HCT116 (cell line): ENCODE measurements around the gene CTNNA1. TPM values are rescaled to one million over a fixed set of nuclear protein-coding genes. Genes with fewer than 3 reads are reported as not detected.

Experiments
- ATAC-seq: fragments of 200-7000 bp; cut with Tn5 transposase; 2 replicates; pipeline ENCODE4 v1.9.1; 2020; ENCODE audit warnings: mild to moderate bottlenecking, moderate library complexity
- BruUV-seq: library from RNA; stranded (reverse); fragments of 400-500 nt; replicated peaks from 2 replicates; lab custom pipeline; 2021; lab: Mats Ljungman, UMichigan
- CTCF ChIA-PET: fragments of 300-600 bp; sonication (Branson Sonifier 250); formaldehyde crosslinking; loops from one replicate; lab custom pipeline; 2021; ENCODE audit warnings: antibody characterized with exemption; lab: Charles Lee
- POLR2A ChIA-PET: fragments of 300-600, 350-600 bp; sonication (Branson Sonifier 250); formaldehyde crosslinking; loops from one replicate; lab custom pipeline; 2021; ENCODE audit warnings: antibody characterized with exemption; lab: Charles Lee
- RAD21 ChIA-PET, 2 experiments: fragments of 300-600 bp; sonication (Branson Sonifier 250); formaldehyde crosslinking; loops; one replicate each; lab custom pipeline; 2023; ENCODE audit warnings: low total read pairs in 2 of 2; ENCODE audit not compliant: uncharacterized antibody in 2 of 2, unreplicated experiment in 2 of 2, low non-redundant PET in 1 of 2; lab: Charles Lee
- DNase-seq: peaks from one replicate; pipeline ENCODE4 v3.0.0-alpha.2; 2010; ENCODE audit warnings: low read depth, low spot score
- H2AFZ ChIP-seq: fragments of 200-600 bp; shearing (Covaris generic), sonication (generic); 2 replicates; pipeline ENCODE4 v1.6.1; 2017; ENCODE audit warnings: low read depth, mixed run types, mixed read lengths, antibody characterized with exemption, low read length; ENCODE audit not compliant: poor library complexity, severe bottlenecking
- H3K27ac ChIP-seq: 2 replicates; pipeline ENCODE4 v1.5.1; 2012; ENCODE audit warnings: low read depth, low read length
- H3K27me3 ChIP-seq: fragments of 200-600 bp; sonication (generic); 2 replicates; pipeline ENCODE4 v1.6.1; 2016; ENCODE audit warnings: mixed run types, low read length, mixed read lengths; ENCODE audit not compliant: insufficient read depth
- H3K36me3 ChIP-seq, 2 experiments: fragments of 200-500 bp in 1 of 2; fragments of 200-600 bp in 1 of 2; sonication (Bioruptor generic) in 1 of 2; sonication (generic) in 1 of 2; 2 replicates each; pipeline versions ENCODE4 v1.5.1 to v1.6.1; 2014 to 2016; ENCODE audit warnings: low read length in 2 of 2, inconsistent platforms in 1 of 2, mixed read lengths in 1 of 2, mixed run types in 1 of 2; ENCODE audit not compliant: insufficient read depth in 2 of 2, control insufficient read depth in 1 of 2
- H3K4me1 ChIP-seq, 2 experiments: fragments of 200-600 bp in 1 of 2; sonication (generic) in 1 of 2; 2 replicates each; pipeline versions ENCODE4 v1.5.1 to v1.6.1; 2012 to 2017; ENCODE audit warnings: low read length in 2 of 2, inconsistent platforms in 1 of 2, mild to moderate bottlenecking in 1 of 2, mixed read lengths in 1 of 2, mixed run types in 1 of 2, moderate library complexity in 1 of 2; ENCODE audit not compliant: insufficient read depth in 2 of 2, control insufficient read depth in 1 of 2
- H3K4me2 ChIP-seq: fragments of 200-600 bp; sonication (generic); 2 replicates; pipeline ENCODE4 v1.6.1; 2017; ENCODE audit warnings: mixed run types, low read length, mixed read lengths
- H3K4me3 ChIP-seq, 2 experiments: fragments of 200-600 bp in 1 of 2; sonication (generic) in 1 of 2; replicated peaks in 1 of 2; 2 replicates each; pipeline ENCODE4 v1.5.1; 2011 to 2016; ENCODE audit warnings: low read length in 2 of 2, control low read depth in 1 of 2, low read depth in 1 of 2, mild to moderate bottlenecking in 1 of 2, mixed read lengths in 1 of 2, mixed run types in 1 of 2
- H3K79me2 ChIP-seq: fragments of 200-600 bp; sonication (generic); 2 replicates; pipeline ENCODE4 v1.6.1; 2017; ENCODE audit warnings: mild to moderate bottlenecking, mixed run types, low read length, moderate library complexity, mixed read lengths; ENCODE audit not compliant: insufficient read depth
- H3K9ac ChIP-seq: fragments of 200-600 bp; sonication (generic); 2 replicates; pipeline ENCODE4 v1.6.1; 2016; ENCODE audit warnings: low read length, mixed read lengths
- H3K9me2 ChIP-seq: fragments of 200-600 bp; sonication (generic), shearing (Covaris generic); 2 replicates; pipeline ENCODE4 v1.6.1; 2017; ENCODE audit warnings: mixed run types, mild to moderate bottlenecking, moderate library complexity; ENCODE audit not compliant: insufficient read depth
- H3K9me3 ChIP-seq, 2 experiments: fragments of 200-500 bp in 1 of 2; fragments of 200-600 bp in 1 of 2; sonication (Bioruptor generic) in 1 of 2; sonication (generic) in 1 of 2; 2 replicates each; pipeline ENCODE4 v1.6.1; 2014 to 2017; ENCODE audit warnings: low read length in 2 of 2, mixed read lengths in 2 of 2, inconsistent platforms in 1 of 2, low read depth in 1 of 2, mild to moderate bottlenecking in 1 of 2, mixed run types in 1 of 2, moderate library complexity in 1 of 2; ENCODE audit not compliant: control insufficient read depth in 1 of 2, insufficient read depth in 1 of 2
- H4K20me1 ChIP-seq: fragments of 200-600 bp; sonication (generic), shearing (Covaris generic); 2 replicates; pipeline ENCODE4 v1.6.1; 2017; ENCODE audit warnings: mixed run types, mild to moderate bottlenecking, moderate library complexity; ENCODE audit not compliant: insufficient read depth
- ATF3 ChIP-seq: IDR thresholded peaks from 2 replicates; pipeline ENCODE4 v1.6.1; 2012
- CBX3 ChIP-seq: IDR thresholded peaks from 2 replicates; pipeline ENCODE4 v1.6.1; 2012; ENCODE audit warnings: low read depth
- CEBPB ChIP-seq: IDR thresholded peaks from 2 replicates; pipeline ENCODE4 v1.6.1; 2012; ENCODE audit warnings: low read depth
- EGR1 ChIP-seq: IDR thresholded peaks from 2 replicates; pipeline ENCODE4 v1.6.1; 2012; ENCODE audit warnings: low read depth
- ELF1 ChIP-seq: IDR thresholded peaks from 2 replicates; pipeline ENCODE4 v1.6.1; 2012; ENCODE audit warnings: low read depth, borderline replicate concordance
- EZH2phosphoT487 ChIP-seq: fragments of 200-600 bp; IDR thresholded peaks from 2 replicates; pipeline ENCODE4 v1.6.1; 2018; ENCODE audit warnings: antibody characterized with exemption, borderline replicate concordance
- POLR2AphosphoS5 ChIP-seq: IDR thresholded peaks from 2 replicates; pipeline ENCODE4 v1.6.1; 2011; ENCODE audit warnings: mild to moderate bottlenecking, low read depth, low read length, moderate library complexity
- RAD21 ChIP-seq: IDR thresholded peaks from 2 replicates; pipeline ENCODE4 v1.6.1; 2012; ENCODE audit warnings: low read depth, mild to moderate bottlenecking
- SIN3A ChIP-seq: IDR thresholded peaks from 2 replicates; pipeline ENCODE4 v1.6.1; 2012; ENCODE audit warnings: low read depth
- SRF ChIP-seq: IDR thresholded peaks from 2 replicates; pipeline ENCODE4 v1.6.1; 2012; ENCODE audit warnings: low read depth
- TCF7L2 ChIP-seq: IDR thresholded peaks from 2 replicates; pipeline ENCODE4 v1.7.0; 2011; ENCODE audit warnings: borderline replicate concordance, inconsistent platforms; ENCODE audit not compliant: insufficient read depth, insufficient read length; ENCODE audit errors: extremely low read depth
- YY1 ChIP-seq: IDR thresholded peaks from 2 replicates; pipeline ENCODE4 v1.6.1; 2011; ENCODE audit warnings: low read length, low read depth, moderate library complexity, mild to moderate bottlenecking; ENCODE audit not compliant: insufficient replicate concordance; ENCODE audit errors: extremely low read depth
- ZFX ChIP-seq: fragments of 450-650 bp; IDR thresholded peaks from 2 replicates; pipeline ENCODE4 v1.6.1; 2017
- ZNF274 ChIP-seq: fragments of 200-500 bp; sonication (Bioruptor generic); IDR thresholded peaks from 2 replicates; pipeline ENCODE4 v1.6.1; 2014; ENCODE audit warnings: mild to moderate bottlenecking, low read depth, low read length, inconsistent platforms
- intact Hi-C: fragments of 100-400 bp; cut with micrococcal nuclease; formaldehyde crosslinking; loops from 2 replicates; pipeline ENCODE4 v1.10.0; 2022
- total RNA-seq: library from RNA; stranded (reverse); gene quantifications from one replicate; pipeline ENCODE4 v1.2.1, GENCODE V29; 2021; ENCODE audit not compliant: unreplicated experiment
- TF ChIP-seq, protein P1 (sequence below), 3 experiments: fragments of 200-600 bp in 1 of 3; sonication (generic) in 1 of 3; IDR thresholded peaks in 2 of 3; conservative IDR thresholded peaks in 1 of 3; 2 replicates each; pipeline ENCODE4 v1.5.1; 2012 to 2017; ENCODE audit warnings: low read depth in 2 of 3, low read length in 2 of 3, antibody characterized with exemption in 1 of 3, borderline replicate concordance in 1 of 3, control low read depth in 1 of 3, mild to moderate bottlenecking in 1 of 3, mixed read lengths in 1 of 3, mixed run types in 1 of 3, moderate library complexity in 1 of 3; ENCODE audit not compliant: insufficient read depth in 1 of 3
- TF ChIP-seq, protein P2 (sequence below): IDR thresholded peaks from 2 replicates; pipeline ENCODE4 v1.6.1; 2012
- TF ChIP-seq, protein P3 (sequence below): IDR thresholded peaks from 2 replicates; pipeline ENCODE4 v1.6.1; 2012; ENCODE audit warnings: low read depth

Gene CTNNA1
- total RNA-seq, 1 experiment from 2014 or later = 313 TPM

- no peak for TF ChIP-seq ZNF274
Measured at GRCh38 chr5:138719811-138720210, 33.4 kb upstream of the CTNNA1 start (continued).

GRCh38 chr5:138720840-138721239 is 32.4 kb upstream of the CTNNA1 start:
- Histone ChIP-seq H3K9me3 (no peaks in the 10 kb centered on the region), H3K9me2 (no peaks in the 10 kb centered on the region), H3K4me1 (peaks cover 22 to 30% of the 10 kb centered on the region in 2 experiments), H3K36me3 (no peaks in the 10 kb centered on the region), H3K27ac (no peak overlapping the region), H2AFZ (no peak overlapping the region), H3K9ac (no peak overlapping the region), H3K27me3 (no peaks in the 10 kb centered on the region), H3K4me2 (no peak overlapping the region), H3K4me3 (no peak overlapping the region), H3K79me2 (no peaks in the 10 kb centered on the region), H4K20me1 (no peaks in the 10 kb centered on the region)
- DNase-seq (no peak), ATAC-seq (no peak)
- CTCF ChIA-PET = no interaction called here
- no peak for TF ChIP-seq ZFX
- no peak for TF ChIP-seq ELF1
- TF ChIP-seq EZH2phosphoT487 = no peak
- TF ChIP-seq, protein P1, sequence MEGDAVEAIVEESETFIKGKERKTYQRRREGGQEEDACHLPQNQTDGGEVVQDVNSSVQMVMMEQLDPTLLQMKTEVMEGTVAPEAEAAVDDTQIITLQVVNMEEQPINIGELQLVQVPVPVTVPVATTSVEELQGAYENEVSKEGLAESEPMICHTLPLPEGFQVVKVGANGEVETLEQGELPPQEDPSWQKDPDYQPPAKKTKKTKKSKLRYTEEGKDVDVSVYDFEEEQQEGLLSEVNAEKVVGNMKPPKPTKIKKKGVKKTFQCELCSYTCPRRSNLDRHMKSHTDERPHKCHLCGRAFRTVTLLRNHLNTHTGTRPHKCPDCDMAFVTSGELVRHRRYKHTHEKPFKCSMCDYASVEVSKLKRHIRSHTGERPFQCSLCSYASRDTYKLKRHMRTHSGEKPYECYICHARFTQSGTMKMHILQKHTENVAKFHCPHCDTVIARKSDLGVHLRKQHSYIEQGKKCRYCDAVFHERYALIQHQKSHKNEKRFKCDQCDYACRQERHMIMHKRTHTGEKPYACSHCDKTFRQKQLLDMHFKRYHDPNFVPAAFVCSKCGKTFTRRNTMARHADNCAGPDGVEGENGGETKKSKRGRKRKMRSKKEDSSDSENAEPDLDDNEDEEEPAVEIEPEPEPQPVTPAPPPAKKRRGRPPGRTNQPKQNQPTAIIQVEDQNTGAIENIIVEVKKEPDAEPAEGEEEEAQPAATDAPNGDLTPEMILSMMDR (IDR thresholded peaks at IDR 0.05 in 2 of 3, conservative IDR thresholded peaks at IDR 0.05 in 1 of 3; ENCODE audit: borderline replicate concordance in 1 of 3, insufficient read depth in 1 of 3, low read depth in 2 of 3, low read length in 2 of 3) = no peak
- TF ChIP-seq, protein P2, sequence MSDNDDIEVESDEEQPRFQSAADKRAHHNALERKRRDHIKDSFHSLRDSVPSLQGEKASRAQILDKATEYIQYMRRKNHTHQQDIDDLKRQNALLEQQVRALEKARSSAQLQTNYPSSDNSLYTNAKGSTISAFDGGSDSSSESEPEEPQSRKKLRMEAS = no peak
- no peak for TF ChIP-seq EGR1
- no peak for TF ChIP-seq ZNF274
- no peak for TF ChIP-seq ATF3
- TF ChIP-seq, protein P3, sequence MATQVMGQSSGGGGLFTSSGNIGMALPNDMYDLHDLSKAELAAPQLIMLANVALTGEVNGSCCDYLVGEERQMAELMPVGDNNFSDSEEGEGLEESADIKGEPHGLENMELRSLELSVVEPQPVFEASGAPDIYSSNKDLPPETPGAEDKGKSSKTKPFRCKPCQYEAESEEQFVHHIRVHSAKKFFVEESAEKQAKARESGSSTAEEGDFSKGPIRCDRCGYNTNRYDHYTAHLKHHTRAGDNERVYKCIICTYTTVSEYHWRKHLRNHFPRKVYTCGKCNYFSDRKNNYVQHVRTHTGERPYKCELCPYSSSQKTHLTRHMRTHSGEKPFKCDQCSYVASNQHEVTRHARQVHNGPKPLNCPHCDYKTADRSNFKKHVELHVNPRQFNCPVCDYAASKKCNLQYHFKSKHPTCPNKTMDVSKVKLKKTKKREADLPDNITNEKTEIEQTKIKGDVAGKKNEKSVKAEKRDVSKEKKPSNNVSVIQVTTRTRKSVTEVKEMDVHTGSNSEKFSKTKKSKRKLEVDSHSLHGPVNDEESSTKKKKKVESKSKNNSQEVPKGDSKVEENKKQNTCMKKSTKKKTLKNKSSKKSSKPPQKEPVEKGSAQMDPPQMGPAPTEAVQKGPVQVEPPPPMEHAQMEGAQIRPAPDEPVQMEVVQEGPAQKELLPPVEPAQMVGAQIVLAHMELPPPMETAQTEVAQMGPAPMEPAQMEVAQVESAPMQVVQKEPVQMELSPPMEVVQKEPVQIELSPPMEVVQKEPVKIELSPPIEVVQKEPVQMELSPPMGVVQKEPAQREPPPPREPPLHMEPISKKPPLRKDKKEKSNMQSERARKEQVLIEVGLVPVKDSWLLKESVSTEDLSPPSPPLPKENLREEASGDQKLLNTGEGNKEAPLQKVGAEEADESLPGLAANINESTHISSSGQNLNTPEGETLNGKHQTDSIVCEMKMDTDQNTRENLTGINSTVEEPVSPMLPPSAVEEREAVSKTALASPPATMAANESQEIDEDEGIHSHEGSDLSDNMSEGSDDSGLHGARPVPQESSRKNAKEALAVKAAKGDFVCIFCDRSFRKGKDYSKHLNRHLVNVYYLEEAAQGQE = no peak
- TF ChIP-seq CEBPB = no peak
- TF ChIP-seq TCF7L2 = no peak
- no peak for TF ChIP-seq CBX3
- TF ChIP-seq SIN3A = no peak
- TF ChIP-seq RAD21 = no peak
- TF ChIP-seq POLR2AphosphoS5 = no peak
- no peak for TF ChIP-seq YY1
- no peak for TF ChIP-seq SRF
- POLR2A ChIA-PET = no interaction called here
- intact Hi-C loops = no loop called here
- RAD21 ChIA-PET = no interaction called here
- no TSS peak for BruUV-seq
